Measurements from ENCODE around the gene PUDP.
"Not testable (repeated sequence)": the region's sequence is repeated elsewhere in the genome, so short reads cannot be mapped to it uniquely, and the experiment has no call there.

Gene PUDP

DNA sequence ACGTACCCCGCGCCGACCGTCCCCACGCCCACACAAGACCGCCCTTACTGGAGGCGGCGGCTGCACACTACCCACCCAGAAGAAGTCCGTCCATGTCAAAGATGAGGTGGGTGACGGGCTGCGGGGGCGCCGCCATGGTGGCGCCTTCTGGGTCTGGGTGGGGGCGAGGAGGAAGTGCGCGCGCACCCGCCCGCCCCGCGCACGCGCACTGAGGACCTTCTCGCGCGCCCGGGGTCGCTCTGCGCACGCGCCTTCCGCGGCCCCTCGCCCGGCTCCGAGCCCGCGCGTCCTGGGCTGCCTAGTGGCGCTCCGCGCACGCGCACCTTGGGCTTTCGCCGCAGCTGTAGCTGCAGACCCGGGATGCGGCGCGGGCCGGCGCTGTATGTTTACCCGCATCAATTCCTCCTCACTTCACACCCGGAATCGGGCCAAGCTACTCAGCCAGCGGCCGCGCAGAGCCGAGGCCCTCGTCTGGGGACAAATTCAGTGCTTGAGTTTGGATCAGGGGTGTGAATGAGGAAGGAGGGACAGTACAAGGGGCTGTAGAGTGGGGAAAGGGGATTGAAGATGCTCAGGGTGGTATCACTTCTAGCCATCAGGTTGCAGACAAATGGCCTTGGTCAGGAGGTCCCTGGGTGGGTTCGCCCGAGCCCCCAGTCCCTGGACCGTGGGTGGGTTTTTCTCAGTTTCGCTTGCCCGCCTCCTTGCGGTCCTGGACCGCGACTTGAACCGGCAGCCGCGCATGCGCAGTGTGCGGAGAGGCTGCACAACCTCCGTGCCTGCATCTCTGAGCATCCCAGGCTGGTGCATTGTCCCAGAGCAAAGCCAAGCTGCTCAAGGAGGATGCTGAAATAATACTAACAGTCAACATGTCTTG lies at the start of gene PUDP:
PUDP (minus strand) TSS at position 176 of the 877 bp plus-strand sequence; CDS start at position 136, 40 bp downstream.
- DNase-seq: peak; percentile 63 to 85

DNA sequence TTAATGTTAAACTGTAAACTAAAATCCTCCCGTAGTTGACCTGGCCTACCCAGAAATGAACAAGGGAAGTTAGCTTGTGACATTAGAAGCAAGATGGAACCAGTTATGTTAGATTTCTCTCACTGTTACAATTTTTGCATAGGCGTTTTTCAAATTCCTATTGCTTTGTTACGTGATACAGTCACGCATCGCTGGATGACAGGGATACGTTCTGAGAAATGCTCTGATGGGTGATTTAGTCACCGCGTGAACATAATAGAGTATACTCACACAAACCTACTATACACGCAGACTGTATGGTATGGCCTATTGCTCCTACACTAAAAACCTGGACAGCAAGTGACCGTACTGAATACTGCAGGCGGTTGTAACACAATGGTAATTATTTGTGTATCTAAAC lies 46.7 kb upstream of the PUDP start:
- DNase-seq: no peak

DNA sequence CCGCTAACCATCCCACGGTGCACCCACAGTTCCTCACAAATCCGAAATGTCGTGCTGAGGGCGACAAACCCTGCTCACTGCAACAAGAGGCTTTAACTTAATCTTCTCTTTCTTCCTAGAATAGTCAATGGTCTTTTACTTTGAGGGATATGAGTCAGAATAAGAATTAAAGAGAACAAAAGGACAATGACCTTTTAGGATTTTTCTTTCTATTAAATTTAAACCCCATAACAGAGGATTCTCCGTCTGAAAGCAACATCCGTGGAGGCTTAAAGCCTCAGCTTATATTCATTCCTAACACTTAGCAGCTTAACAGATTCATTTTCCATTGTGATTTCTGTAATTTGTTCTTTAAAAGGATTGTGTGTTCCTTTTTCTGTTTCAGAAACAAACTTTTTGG lies 44.9 kb upstream of the PUDP start:
- no peak for DNase-seq

DNA sequence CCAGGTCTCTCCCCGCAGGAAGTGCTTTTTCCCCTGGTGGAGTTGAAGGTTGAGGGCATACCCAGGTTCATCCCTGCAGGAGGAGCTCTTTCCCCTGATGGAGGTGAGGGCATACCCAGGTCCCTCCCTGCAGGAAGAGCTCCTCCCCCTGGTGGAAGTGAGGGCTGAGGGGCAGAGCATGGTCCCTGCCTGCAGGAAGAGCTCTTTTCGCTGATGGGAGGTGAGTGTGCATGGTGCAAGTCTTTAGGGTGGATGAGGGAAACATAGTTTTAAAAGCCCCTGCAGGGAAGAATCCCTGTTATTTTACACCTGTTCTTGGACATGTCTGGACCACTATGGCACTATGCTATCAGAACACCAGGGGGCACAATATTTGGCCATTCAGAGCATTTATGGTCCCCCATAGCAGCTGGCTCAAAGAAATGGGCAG lies 43.7 kb upstream of the PUDP start:
- no peak for DNase-seq

DNA sequence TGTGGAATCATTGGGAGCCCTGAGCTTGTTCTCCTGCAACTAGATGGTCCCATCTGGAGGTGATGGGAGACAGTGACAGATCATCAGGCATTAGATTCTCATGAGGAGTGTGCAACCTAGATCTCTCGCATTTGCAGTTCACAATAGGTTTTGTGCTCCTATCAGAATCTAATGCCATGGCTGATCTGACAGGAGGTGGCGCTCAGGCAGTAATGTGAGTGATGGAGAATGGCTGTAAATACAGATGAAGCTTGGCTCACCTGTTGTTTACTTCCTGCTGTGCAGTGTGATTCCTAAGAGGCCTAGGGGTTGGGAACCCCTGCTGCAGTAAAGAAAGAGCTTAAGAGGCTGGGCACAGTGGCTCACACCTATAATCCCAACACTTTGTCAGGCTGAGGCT lies 42.2 kb upstream of the PUDP start:
- no peak for DNase-seq

DNA sequence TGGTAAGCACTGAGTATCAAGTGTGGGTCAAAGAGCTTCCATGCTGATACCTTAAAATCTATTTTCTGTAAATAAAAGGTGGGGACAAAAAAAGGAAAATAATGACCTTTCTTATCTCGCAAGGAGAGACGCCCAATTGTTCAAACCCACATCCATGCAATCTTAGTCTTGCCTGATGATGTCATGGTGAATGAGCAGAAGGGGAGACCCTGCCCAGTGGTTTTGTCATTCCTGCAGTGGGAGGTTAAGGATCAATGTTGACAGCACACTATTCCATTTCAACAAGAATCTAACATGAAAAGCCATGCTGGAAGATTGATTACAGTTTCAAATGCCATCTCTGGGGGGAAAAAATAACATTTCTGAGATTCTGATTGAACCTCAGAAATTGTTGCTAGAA lies 40.7 kb upstream of the PUDP start:
- DNase-seq: no peak

DNA sequence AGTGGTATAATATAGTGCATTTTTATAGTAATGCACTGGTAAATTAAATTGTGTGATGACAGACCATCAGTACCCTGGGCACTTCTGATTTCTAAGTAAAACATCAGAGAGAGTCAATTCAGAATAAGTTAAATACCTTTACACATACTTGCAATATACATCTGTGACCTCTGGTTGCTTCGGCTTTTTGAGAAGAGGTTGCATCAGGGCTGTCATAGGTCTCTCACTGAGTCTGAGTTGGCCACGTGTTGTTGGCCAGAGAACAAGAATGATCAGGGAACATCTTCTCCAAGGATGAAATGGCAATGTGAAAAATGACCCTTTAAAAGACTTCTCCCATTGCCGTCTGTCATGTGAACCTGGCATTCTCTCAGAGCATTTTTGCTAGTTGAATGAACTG lies 36.9 kb upstream of the PUDP start:
- DNase-seq: no peak

DNA sequence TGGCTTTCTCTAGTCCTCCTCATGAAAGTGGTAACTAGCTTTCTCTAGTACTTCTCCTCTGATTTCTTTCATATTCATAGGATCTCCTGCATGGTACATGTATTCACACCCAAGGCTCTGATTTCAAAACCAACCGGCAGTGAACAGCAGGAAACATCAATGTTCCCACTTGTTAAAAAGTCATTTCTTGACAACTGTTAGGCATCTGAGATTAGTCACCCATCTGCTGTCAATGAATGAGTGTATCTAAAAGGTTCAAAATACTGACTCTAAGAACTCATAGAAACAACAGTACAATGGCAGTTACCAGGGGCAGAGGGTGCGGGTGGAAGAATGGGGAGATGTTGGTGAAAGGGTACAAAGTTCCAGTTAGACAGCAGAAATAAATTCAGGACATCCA lies 31.5 kb upstream of the PUDP start:
- no peak for DNase-seq

DNA sequence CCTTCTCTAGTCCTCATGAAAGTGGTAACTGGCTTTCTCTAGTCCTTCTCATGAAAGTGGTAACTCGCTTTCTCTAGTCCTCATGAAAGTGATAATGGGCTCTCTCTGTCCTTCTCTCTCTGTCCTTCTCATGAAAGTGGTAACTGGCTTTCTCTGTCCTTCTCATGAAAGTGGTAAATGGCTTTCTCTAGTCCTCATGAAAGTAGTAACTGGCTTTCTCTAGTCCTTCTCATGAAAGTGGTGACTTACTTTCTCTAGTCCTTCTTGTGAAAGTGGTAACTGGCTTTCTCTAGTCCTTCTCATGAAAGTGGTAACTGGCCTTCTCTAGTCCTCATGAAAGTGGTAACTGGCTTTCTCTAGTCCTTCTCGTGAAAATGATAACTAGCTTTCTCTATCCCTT lies 30.9 kb upstream of the PUDP start:
- not testable (repeated sequence) for DNase-seq

DNA sequence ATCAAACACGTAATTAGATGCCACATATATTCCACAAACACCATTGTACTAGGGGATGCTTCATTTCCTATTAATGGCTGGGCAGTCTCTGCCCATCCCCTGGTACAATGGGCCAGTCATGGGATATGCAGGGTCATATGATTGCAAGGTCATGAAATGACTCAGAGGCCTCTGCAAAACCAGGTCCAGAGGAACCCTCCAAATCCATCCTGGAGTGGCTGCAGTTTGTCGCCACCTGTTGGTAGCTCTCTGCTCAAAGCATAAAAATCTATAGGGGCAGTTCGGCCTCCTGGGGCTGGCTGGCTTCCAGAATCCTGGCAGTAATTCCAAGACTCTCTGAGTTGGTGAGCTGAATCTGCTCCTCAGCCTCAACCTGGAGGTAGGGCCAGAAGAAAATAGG lies 22.9 kb upstream of the PUDP start:
- peak; percentile 12 to 36 for DNase-seq

DNA sequence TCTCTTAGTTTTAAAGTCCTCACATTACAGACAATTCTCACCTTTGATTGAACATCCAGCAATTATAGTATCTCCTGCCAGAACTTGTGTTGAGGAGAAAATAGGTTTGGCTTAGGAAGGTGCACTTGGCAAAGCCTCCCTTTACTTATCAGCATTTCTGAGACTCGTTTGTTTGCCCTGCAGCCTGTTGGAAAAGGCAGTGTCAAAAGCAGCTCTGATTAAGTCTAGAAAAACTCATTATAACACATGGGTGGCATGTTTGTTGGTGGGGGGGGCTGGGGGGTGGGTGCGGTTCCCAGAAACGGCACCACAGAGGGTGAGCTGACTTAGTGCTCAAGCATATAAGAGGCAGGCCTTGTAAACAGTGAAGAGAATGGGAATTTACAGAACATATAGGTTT lies 21.7 kb upstream of the PUDP start:
- DNase-seq: no peak

DNA sequence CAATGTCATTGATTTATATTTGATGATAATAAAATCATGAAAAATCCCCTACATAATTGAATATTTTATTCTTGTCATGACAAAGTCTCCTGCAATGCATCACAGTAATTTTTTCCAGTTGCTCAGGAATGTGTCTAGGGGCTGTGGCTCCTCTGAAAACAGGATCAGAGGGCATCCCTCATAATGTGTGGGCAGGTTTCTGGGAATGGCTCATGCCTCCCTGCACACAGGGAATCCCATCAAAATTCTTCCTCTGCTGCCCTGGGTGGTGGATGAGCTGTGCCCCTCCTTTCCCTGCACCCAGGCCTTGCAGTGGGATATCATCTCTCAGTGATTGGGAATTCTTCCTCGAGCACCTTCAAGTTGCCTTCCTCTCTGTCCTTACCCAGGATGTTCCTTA lies 20.4 kb upstream of the PUDP start:
- DNase-seq: no peak

DNA sequence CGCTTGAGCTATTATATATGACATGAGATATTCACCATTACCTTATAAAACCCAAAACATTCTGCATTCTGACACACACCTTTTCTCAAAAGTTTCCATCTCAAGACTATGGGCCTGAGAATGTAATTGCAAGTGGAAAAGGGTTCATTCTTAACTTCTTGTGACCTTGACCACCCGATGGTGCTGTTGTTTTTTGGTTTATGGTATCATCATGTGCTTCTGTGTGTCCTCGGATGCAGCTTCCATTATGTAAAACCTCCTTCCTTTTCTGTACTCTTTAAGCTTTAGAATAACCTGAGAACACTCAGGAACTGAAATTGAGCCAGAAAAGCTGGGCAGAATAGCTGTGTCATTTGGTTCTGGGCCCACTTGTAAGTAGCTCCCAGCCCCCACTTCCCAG lies 16.2 kb upstream of the PUDP start:
- DNase-seq: no peak

DNA sequence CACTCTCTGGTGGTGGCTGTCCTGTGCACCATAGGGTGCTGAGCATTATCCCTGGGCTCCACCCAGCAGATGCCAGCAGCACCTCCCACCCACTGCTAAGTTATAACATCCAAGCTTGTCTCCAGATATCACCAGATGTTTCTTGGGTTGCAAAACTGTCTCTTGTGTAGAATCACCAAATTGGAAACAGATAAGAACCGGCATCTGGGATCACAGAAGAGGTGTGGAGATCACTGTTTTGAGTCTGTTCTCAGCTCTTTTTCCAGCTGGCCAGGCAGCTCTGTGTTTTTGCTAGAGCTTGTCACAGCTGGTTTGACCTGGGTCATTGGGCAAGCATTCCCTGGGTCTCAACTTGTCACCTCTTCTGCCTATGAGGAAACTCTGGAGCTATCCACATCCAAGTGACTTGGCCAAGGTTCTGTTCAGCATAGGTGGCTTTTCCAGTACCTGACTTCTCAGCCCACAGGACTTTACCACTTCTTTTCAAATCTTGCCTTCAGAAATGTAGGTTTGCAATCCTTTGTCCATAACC lies 15.3 kb upstream of the PUDP start:
- DNase-seq: no peak

DNA sequence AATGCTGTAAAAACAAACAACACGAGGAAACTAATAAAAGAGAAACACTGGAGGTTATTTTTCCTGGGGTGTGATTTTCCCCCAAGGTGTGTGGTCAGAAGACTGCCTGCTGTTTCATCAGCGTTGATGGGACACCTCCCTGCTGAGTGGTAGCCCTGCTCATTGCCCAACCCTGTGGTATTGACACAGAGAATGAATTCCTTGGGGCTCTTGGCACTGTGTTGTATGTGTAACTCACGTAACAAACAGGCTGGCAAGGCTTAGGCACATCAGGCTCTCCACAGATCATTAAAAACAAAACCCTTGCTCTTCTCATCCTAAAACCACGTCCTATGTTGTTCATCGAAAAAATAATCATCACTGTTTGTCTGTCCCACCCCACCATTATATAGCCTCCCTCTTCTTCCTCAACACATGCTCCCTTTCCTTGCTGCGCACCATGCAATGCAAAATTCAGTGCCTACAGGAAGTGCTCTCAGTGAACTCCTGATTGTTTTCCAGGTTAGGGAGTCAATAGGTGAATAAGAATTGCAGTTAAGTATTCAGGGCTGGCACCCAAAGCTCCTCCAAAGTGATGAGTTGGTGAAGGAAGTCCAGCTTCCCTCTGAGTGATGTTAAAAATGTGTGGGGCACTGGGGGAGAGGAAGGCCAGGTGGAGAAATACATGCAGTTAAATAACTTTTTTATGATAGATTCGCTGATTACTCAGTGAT lies 11.4 kb upstream of the PUDP start:
- no peak for DNase-seq

DNA sequence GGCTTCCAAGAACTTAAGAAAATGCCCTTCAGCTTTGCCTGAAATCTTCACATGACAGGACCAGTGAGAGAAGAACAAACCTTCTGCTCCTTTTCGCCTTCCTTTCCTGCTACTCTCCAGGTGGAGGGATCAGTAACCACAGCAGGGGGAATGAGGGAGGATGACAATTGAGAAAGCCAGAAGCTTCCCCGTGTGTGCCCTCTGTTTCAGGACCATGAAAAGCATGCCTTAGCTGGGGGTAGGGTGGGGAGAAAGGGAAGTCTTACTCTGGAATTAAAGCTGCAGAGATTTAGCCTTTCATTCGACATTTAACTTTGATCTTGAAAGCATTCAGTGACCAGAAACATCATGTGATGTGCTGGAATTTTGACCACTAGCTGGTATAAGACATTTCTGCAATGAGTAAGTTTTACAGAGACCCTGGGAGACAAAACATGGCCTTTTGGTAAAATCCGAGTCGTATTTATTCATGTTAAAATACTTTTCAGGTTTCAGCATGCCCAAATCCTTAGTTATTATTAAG lies 10.6 kb upstream of the PUDP start:
- DNase-seq: no peak

DNA sequence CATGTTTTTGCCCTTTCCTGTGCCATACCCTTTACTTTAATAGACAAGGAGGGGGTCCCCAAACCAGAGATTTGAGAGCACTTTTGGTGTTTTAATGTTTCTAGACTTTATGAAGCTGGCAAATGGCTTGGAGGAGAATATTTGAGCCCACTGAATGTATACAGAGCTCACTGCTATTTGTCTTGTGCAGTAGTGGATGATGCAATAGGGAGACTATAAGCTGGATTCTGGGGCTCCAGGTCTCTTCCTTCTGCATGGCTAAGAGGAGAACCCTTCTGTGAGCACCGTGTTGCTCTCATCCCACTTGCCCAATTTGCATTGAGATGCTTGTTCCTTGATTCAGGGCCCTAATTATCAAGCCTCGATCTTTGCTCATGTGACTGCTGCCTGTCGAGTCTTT lies 8.9 kb upstream of the PUDP start:
- DNase-seq: no peak

DNA sequence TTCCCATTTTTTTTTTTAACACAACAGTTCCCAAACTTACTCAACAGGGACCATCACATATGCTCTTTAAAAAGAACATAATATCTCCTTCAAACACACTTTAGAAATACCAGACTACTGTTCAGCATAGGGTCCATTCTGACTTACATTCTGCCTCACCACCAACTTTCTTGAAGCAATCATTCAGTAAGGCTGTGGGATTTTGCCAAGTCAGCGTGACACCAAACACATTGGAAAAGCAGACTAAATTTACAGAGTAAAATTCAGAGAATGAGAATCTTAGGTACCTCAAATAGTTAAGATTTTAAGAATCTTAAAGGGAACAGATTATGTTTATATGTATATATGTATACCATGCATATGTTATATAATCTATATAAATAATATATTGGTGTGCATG lies 7.2 kb upstream of the PUDP start:
- no peak for DNase-seq

DNA sequence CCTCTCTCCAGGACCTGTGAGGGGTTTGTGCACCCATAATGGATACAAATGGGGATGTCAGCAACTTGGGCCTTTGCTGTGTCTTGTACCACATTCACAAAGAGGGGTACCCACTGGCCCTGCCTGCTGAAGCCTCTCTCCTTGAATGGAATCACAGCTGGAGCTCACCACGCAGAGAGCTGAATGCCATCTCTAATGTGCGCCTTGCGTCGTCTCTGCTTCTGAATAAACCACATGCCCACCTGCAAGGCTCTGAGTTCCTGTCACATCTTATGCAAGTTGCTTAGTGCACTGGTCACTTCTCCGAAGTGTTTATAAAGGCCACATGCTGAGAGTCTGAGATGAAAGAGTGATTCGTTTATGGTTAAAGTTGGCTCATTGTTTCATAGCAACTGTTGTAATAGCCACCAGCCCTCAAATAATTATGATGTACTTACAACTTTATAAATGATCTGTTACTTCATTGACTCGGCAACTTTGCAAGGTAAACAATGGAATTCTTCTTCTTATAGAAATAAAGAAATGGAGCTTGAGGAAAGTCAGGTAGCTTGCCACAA lies 6.2 kb upstream of the PUDP start:
- no peak for DNase-seq

DNA sequence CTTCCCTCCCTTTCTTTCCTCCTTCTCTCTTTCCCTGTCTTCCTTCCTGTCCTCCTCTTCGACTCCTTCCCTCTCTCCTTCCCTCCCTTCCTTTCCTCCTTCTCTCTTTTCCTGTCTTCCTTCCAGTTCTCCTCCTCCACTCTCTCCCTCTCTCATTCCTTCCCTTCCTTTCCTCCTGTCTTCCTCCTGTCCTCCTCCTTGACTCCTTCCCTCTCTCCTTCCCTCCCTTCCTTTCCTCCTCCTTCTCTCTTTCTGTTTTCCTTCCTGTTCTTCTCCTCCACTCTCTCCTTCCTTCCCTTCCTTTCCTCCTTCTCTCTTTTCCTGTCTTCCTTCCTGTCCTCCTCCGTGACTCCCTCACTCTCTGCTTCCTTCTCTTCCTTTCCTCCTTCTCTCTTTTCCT lies 5.3 kb upstream of the PUDP start:
- DNase-seq: no peak

DNA sequence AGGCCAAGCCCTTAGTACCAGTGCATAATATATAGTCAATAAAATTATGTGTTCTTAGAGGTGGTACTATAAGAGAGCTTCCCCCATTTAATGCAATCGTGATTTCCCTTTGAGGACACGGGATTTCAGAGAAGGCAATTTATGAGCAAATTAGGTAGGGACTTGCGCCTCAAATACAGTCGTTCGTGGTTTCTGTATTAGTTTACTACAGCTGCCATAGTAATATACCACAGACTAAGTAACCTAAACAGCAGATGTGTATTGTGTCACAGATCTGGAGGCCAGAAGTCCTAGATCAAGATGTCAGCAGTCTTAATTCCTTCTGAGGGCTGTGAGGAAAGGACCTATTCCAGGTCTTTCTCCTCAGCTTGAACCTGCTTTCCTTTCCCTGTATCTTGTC lies 1.5 kb upstream of the PUDP start:
- DNase-seq: no peak

DNA sequence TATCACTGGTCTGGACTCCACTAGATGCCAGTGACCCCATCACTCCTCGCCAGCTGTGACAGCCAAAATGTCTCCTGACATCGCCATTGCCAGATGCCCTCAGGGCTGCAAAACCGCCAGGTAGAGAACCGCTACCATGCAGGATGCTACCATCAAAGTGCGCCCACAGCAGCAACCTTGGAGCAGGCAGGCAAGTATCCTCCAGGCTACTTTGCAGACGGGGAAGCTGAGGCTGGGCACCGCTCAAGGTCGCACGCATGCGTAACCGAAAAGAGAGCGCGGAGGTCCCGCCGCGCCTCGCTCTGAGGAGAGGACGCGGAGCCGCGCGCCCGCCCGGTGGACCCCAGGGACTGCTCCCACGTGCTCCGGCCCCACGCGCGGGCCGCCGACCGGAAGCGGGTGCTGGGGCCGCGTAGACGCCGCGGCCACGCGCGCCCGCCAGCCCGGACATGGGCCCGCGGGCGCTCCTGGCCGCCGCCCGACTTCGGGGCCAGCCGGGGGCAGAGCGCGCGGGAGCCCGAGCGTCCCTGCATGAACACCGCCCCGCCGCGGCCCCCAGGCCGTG lies 458 bp downstream of the PUDP start, which contains the start of gene STS:
STS (plus strand) TSS at position 300 of the 565 bp plus-strand sequence. CDS start 105,488 bp downstream, outside the sequence.
- peak; percentile 11 to 34 for DNase-seq
